ENCODE data around the gene EP400. TPM values are rescaled to one million over a fixed set of nuclear protein-coding genes. Genes with fewer than 3 reads are reported as not detected.

EP400 gene
- total and polyA plus RNA-seq, 4 donors, result 11.4 to 47.8 (median 25.7) TPM

- Histone ChIP-seq H3K4me3 (no peak overlapping the region), H3K9me3 (ENCODE audit: control insufficient read depth in 4 of 4, insufficient read depth in 3 of 4, low read length in 3 of 4) (no peaks in the 10 kb centered on the region), H3K4me1 (ENCODE audit: control insufficient read depth in 5 of 5, insufficient read depth in 5 of 5, low read length in 5 of 5) (peaks cover 0 to 3% (median 0%) of the 10 kb centered on the region in 5 donors), H3K27me3 (ENCODE audit: control insufficient read depth in 3 of 3, insufficient read depth in 3 of 3, low read length in 2 of 3) (no peaks in the 10 kb centered on the region), H3K9ac (ENCODE audit: insufficient read depth in 1 of 2, low read length in 2 of 2) (no peak overlapping the region), H3K27ac (ENCODE audit: low read depth in 1 of 2, low read length in 1 of 2) (no peak overlapping the region), H3K36me3 (ENCODE audit: control insufficient read depth in 4 of 4, insufficient read depth in 4 of 4, low read length in 4 of 4) (peaks cover 6 to 79% (median 19%) of the 10 kb centered on the region in 4 donors)
- DNase-seq, result no peak
- no peak for ATAC-seq (ENCODE audit: insufficient read depth, low FRiP score)
- 93% methylated on average over 35 to 36 of the region's 36 CpGs for WGBS, 2 donors
- TF ChIP-seq CTCF (IDR thresholded peaks at IDR 0.05; ENCODE audit: control extremely low read depth, extremely low read depth), result no peak
These were observed 33.2 kb upstream of the EP400 start for GRCh38 chr12:131916306-131917138.

- Histone ChIP-seq H3K9ac (ENCODE audit: insufficient read depth in 1 of 2, low read length in 2 of 2) (no peak overlapping the region), H3K36me3 (ENCODE audit: control insufficient read depth in 4 of 4, insufficient read depth in 4 of 4, low read length in 4 of 4) (peaks cover 7 to 78% (median 18%) of the 10 kb centered on the region in 4 donors), H3K27me3 (ENCODE audit: control insufficient read depth in 3 of 3, insufficient read depth in 3 of 3, low read length in 2 of 3) (no peaks in the 10 kb centered on the region), H3K4me1 (ENCODE audit: control insufficient read depth in 5 of 5, insufficient read depth in 5 of 5, low read length in 5 of 5) (peaks cover 0 to under 1% (median 0%) of the 10 kb centered on the region in 5 donors), H3K4me3 (no peak overlapping the region), H3K9me3 (ENCODE audit: control insufficient read depth in 4 of 4, insufficient read depth in 3 of 4, low read length in 3 of 4) (no peaks in the 10 kb centered on the region), H3K27ac (ENCODE audit: low read depth in 1 of 2, low read length in 1 of 2) (no peak overlapping the region)
- no peak for TF ChIP-seq CTCF (IDR thresholded peaks at IDR 0.05; ENCODE audit: control extremely low read depth, extremely low read depth)
- DNase-seq (no peak), ATAC-seq (ENCODE audit: insufficient read depth, low FRiP score) (no peak)
- WGBS, 2 donors, result 79 to 85% methylated on average over 23 to 30 of the region's 31 CpGs
These were observed 32.5 kb upstream of the EP400 start for GRCh38 chr12:131917139-131917710.

- peaks cover 7 to 77% (median 18%) of the 10 kb centered on the region in 4 donors for H3K36me3 ChIP-seq (ENCODE audit: control insufficient read depth in 4 of 4, insufficient read depth in 4 of 4, low read length in 4 of 4)
- DNase-seq, result no peak
- 95 to 98% methylated on average over 18 of the region's 18 CpGs for WGBS, 2 donors
These were observed 31.9 kb upstream of the EP400 start for GRCh38 chr12:131917711-131918306.

More at GRCh38 chr12:131917711-131918306, 31.9 kb upstream of the EP400 start:
- Histone ChIP-seq H3K9ac (ENCODE audit: insufficient read depth in 1 of 2, low read length in 2 of 2) (no peak overlapping the region), H3K27me3 (ENCODE audit: control insufficient read depth in 3 of 3, insufficient read depth in 3 of 3, low read length in 2 of 3) (no peaks in the 10 kb centered on the region), H3K4me3 (no peak overlapping the region), H3K4me1 (ENCODE audit: control insufficient read depth in 5 of 5, insufficient read depth in 5 of 5, low read length in 5 of 5) (no peaks in the 10 kb centered on the region), H3K27ac (ENCODE audit: low read depth in 1 of 2, low read length in 1 of 2) (no peak overlapping the region), H3K9me3 (ENCODE audit: control insufficient read depth in 4 of 4, insufficient read depth in 3 of 4, low read length in 3 of 4) (no peaks in the 10 kb centered on the region)
- no peak for ATAC-seq (ENCODE audit: insufficient read depth, low FRiP score)
- no peak for TF ChIP-seq CTCF (IDR thresholded peaks at IDR 0.05; ENCODE audit: control extremely low read depth, extremely low read depth)
